Suprapubic skin (tissue), 4 donors: ENCODE results near the gene ECE1. TPM values are rescaled to one million over a fixed set of nuclear protein-coding genes. Genes with fewer than 3 reads are reported as not detected.

Experiments
- DNase-seq, 2 donors: peaks; one replicate each; pipeline ENCODE4 v3.0.0-alpha.2; 2019; ENCODE audit warnings: low spot score in 2 of 2
- H3K27ac ChIP-seq: fragments of 200-600 bp; sonication (generic); one replicate; pipeline ENCODE4 v1.5.1; 2019
- H3K27me3 ChIP-seq: fragments of 200-600 bp; sonication (generic); one replicate; pipeline ENCODE4 v1.5.1; 2019
- H3K36me3 ChIP-seq: fragments of 200-600 bp; sonication (generic); one replicate; pipeline ENCODE4 v1.5.1; 2019
- H3K4me1 ChIP-seq: fragments of 200-600 bp; sonication (generic); one replicate; pipeline ENCODE4 v1.5.1; 2019
- H3K4me3 ChIP-seq: fragments of 200-600 bp; sonication (generic); one replicate; pipeline ENCODE4 v1.5.1; 2019; ENCODE audit warnings: mild to moderate bottlenecking
- H3K9me3 ChIP-seq: fragments of 200-600 bp; sonication (generic); one replicate; pipeline ENCODE4 v1.5.1; 2019
- EP300 ChIP-seq: sonication (generic); formaldehyde crosslinking; IDR thresholded peaks from one replicate; pipeline ENCODE4 v1.6.1; 2017; ENCODE audit warnings: antibody characterized with exemption
- POLR2A ChIP-seq, 2 donors: fragments of 450-650 bp; IDR thresholded peaks; one replicate each; pipeline ENCODE4 v1.6.1; 2017; ENCODE audit warnings: antibody characterized with exemption in 2 of 2, mild to moderate bottlenecking in 2 of 2, moderate library complexity in 2 of 2
- POLR2AphosphoS5 ChIP-seq, 3 donors: sonication (generic); formaldehyde crosslinking; IDR thresholded peaks; one replicate each; pipeline ENCODE4 v1.6.1; 2017; ENCODE audit warnings: antibody characterized with exemption in 3 of 3
- WGBS: methylation state at CpG from one replicate; pipeline ENCODE4 v1.1.5; 2018; 5-methylcytosine and 5-hydroxymethylcytosine counted together
- total RNA-seq, 4 donors: library from RNA; depleted of rRNA; stranded (reverse); fragments of >200 nt; gene quantifications; one replicate each; pipeline ENCODE4 v1.1.0, GENCODE V29; 2016
- TF ChIP-seq, protein P1 (sequence below), 2 donors: fragments of 200-600 bp in 1 of 2; fragments of 450-650 bp in 1 of 2; sonication (generic) in 1 of 2; IDR thresholded peaks; one replicate each; pipeline ENCODE4 v1.5.1; 2016 to 2019; ENCODE audit warnings: antibody characterized with exemption in 2 of 2, mild to moderate bottlenecking in 1 of 2, moderate library complexity in 1 of 2

Gene ECE1
- total RNA-seq, 4 donors from 2014 or later = 40.8 to 64.2 (median 55.3) TPM

DNA sequence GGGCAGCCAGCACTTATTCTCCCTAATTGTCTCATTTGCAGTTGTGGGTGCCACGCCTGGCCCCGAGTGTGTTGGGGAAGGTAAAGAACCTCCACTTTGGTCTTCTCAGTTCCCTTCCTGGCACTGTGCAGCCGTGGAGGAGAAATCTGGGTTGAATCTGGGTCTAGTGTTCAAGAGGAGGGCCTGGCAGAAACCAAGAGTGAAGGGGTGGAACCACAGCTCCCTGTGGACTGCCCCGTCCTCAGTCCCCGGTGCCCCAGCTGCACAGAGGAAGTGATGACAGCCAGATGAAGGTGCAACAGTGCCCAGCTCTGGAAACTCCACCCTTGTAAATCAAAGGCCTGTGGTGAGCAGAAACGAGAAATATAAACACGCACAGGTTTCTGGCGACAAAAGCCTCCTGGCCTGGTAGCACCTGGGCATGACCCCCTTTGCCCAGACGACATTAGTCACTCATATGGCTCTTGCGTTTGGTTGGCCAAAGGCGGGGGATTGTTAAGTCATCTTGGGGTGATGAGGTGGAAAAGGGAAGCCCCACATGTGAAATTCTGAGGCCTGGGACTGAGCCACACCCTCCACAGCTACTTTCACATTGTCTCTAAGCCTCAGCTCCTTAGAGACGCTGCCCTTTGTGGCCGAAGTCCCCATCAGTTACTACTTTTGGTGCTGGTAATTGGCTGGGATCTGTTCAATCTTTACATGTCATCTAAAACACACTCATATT lies 4.2 kb upstream of the ECE1 start:
- WGBS = 36% methylated on average over 13 of the region's 13 CpGs
- no peaks in the 10 kb centered on the region for H3K9me3 ChIP-seq
- peak overlapping the region; percentile 47 for H3K27ac ChIP-seq
- no peaks in the 10 kb centered on the region for H3K27me3 ChIP-seq
- no peak overlapping the region for H3K4me3 ChIP-seq
- no peak for DNase-seq
- no peak for TF ChIP-seq POLR2AphosphoS5 (IDR thresholded peaks at IDR 0.05)
- no peak for TF ChIP-seq POLR2A (IDR thresholded peaks at IDR 0.05)
- TF ChIP-seq, protein P1, sequence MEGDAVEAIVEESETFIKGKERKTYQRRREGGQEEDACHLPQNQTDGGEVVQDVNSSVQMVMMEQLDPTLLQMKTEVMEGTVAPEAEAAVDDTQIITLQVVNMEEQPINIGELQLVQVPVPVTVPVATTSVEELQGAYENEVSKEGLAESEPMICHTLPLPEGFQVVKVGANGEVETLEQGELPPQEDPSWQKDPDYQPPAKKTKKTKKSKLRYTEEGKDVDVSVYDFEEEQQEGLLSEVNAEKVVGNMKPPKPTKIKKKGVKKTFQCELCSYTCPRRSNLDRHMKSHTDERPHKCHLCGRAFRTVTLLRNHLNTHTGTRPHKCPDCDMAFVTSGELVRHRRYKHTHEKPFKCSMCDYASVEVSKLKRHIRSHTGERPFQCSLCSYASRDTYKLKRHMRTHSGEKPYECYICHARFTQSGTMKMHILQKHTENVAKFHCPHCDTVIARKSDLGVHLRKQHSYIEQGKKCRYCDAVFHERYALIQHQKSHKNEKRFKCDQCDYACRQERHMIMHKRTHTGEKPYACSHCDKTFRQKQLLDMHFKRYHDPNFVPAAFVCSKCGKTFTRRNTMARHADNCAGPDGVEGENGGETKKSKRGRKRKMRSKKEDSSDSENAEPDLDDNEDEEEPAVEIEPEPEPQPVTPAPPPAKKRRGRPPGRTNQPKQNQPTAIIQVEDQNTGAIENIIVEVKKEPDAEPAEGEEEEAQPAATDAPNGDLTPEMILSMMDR (IDR thresholded peaks at IDR 0.05) = no peak
- no peak for TF ChIP-seq EP300
- peaks cover 66% of the 10 kb centered on the region for H3K4me1 ChIP-seq
- H3K36me3 ChIP-seq = no peaks in the 10 kb centered on the region

DNA sequence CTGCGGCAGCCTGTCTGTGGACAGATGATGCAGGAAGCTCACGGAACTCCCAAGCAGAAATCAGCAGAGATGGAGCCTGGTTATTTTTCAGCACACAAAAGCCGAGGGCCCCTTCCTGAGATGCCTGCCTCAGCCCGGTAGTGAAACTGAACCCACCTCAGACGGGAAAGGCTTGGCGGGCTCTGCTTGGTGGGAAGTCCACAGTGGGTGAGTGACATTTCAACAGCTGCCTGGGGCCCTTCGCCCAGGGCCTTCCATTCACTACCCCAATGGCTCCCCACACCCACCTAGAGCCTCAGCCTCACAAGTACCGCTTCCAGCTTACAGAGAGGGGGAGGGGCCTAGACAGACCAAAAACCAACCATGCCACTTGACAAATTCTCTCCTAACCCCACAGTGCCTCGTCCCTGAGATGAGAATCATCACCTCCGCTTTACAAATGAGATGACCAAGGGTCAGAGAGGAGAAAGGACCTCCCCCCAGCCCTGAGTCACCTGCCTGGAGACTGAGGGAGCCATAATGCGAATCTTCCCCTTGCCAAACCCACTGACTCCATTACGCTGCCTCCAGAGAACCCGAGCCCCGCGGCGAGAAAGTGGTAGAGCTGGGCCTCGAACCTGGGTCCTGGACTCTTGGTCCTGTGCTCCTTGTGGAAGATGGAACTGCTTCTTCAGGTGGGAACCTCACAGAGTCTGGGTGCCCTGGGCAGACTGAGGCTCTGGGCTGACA lies 3.4 kb upstream of the ECE1 start:
- Histone ChIP-seq H3K27ac (peak overlapping the region; percentile 47), H3K4me1 (peaks cover 69% of the 10 kb centered on the region), H3K27me3 (no peaks in the 10 kb centered on the region), H3K4me3 (no peak overlapping the region), H3K36me3 (no peaks in the 10 kb centered on the region), H3K9me3 (no peaks in the 10 kb centered on the region)
- no peak for DNase-seq
- TF ChIP-seq, protein P1 (IDR thresholded peaks at IDR 0.05) = no peak
- TF ChIP-seq POLR2AphosphoS5 (IDR thresholded peaks at IDR 0.05) (no peak), EP300 (no peak), POLR2A (IDR thresholded peaks at IDR 0.05) (no peak)
- WGBS = 92% methylated on average over 15 of the region's 17 CpGs

DNA sequence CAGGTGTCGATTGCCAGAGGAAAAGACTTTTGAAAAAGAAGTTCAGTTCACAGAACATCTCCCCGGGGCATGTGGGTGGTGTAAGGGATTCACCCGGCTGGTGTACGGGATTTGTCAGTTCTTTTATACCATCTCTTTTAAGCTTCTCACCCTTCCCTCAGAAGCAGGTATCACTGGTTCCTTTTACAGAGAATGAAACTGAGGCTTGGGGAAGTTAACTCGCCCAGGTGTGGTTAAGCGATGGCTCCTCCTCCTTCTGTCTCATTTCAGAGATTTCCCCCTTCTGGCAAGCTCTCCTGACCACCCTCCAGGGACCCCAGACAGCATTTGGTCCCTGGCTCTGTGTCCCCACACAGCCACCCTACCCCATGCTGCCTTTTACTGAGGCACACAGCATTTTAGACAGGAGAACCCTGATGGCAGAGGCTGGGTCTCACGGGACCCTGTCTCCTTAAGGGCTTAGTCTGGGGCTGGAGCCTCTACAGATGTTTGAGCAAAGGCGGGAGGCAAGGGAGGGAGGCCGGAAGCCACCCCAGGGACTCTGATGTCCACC lies 2.8 kb upstream of the ECE1 start:
- WGBS = 56% methylated on average over 9 of the region's 9 CpGs
- TF ChIP-seq EP300 (no peak), POLR2A (IDR thresholded peaks at IDR 0.05) (no peak), POLR2AphosphoS5 (IDR thresholded peaks at IDR 0.05) (no peak)
- TF ChIP-seq, protein P1 (IDR thresholded peaks at IDR 0.05) = no peak
- H3K27ac ChIP-seq = peak overlapping the region; percentile 50
- H3K36me3 ChIP-seq = no peaks in the 10 kb centered on the region
- no peaks in the 10 kb centered on the region for H3K9me3 ChIP-seq
- H3K27me3 ChIP-seq = no peaks in the 10 kb centered on the region
- DNase-seq = no peak
- H3K4me1 ChIP-seq = peaks cover 67% of the 10 kb centered on the region
- H3K4me3 ChIP-seq = no peak overlapping the region

DNA sequence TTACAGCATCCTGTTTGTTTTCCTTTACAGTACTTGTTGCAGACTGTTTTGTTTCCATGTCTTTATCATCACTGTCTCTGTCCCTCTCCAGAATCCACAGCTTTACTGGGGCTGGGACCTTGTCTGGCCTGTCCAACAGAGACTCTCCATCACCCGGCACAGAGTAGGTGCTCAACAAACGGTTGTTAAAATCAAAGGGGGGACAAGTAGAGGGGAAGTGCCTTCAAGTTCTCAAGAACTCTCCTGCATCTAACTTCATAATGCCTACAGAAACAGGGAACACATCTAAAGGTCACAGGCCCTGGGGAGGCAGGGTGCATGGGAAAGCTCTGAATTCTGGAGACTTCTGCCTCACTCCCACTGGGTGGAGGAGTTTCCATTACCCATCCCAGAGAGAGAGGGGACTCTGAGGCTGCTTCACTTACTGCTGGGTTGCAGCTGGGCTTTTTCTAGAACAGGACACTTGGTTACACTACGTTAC lies 2.3 kb upstream of the ECE1 start:
- DNase-seq = no peak
- Histone ChIP-seq H3K4me3 (no peak overlapping the region), H3K27me3 (no peaks in the 10 kb centered on the region), H3K9me3 (no peaks in the 10 kb centered on the region), H3K27ac (peak overlapping the region; percentile 50), H3K36me3 (no peaks in the 10 kb centered on the region), H3K4me1 (peaks cover 67% of the 10 kb centered on the region)
- WGBS = 58% methylated on average over 3 of the region's 3 CpGs
- TF ChIP-seq POLR2AphosphoS5 (IDR thresholded peaks at IDR 0.05) = no peak
- TF ChIP-seq EP300 = no peak
- TF ChIP-seq POLR2A (IDR thresholded peaks at IDR 0.05) = no peak
- TF ChIP-seq, protein P1 (IDR thresholded peaks at IDR 0.05) = no peak

DNA sequence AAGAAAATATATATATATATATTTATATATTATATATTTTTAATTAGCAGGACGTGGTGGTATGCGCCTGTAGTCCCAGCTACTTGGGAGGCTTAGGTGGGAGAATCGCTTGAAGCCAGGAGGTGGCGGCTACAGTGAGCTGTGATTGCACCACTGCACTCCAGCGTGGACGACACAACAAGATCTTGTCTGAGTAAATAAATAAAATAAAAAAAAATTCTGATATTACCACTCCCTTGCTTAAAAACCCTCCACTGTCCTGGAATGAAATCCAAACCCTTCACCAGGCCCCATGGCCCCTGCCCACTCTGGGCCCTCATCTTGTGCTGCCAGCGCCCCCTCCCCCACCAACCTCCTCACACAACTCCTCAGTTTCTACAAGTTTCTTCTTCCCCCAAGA lies 1.7 kb upstream of the ECE1 start:
- H3K9me3 ChIP-seq = no peaks in the 10 kb centered on the region
- peaks cover 64% of the 10 kb centered on the region for H3K4me1 ChIP-seq
- H3K27me3 ChIP-seq = no peaks in the 10 kb centered on the region
- WGBS = 97% methylated on average over 7 of the region's 7 CpGs
- no peaks in the 10 kb centered on the region for H3K36me3 ChIP-seq
- no peak overlapping the region for H3K4me3 ChIP-seq
- DNase-seq = no peak
- H3K27ac ChIP-seq = no peak overlapping the region
- TF ChIP-seq EP300 = no peak
- TF ChIP-seq POLR2AphosphoS5 (IDR thresholded peaks at IDR 0.05) = no peak
- TF ChIP-seq POLR2A (IDR thresholded peaks at IDR 0.05) = no peak
- TF ChIP-seq, protein P1 (IDR thresholded peaks at IDR 0.05) = no peak
